ENCODE results near the gene BBC3.

The BBC3 gene

DNA sequence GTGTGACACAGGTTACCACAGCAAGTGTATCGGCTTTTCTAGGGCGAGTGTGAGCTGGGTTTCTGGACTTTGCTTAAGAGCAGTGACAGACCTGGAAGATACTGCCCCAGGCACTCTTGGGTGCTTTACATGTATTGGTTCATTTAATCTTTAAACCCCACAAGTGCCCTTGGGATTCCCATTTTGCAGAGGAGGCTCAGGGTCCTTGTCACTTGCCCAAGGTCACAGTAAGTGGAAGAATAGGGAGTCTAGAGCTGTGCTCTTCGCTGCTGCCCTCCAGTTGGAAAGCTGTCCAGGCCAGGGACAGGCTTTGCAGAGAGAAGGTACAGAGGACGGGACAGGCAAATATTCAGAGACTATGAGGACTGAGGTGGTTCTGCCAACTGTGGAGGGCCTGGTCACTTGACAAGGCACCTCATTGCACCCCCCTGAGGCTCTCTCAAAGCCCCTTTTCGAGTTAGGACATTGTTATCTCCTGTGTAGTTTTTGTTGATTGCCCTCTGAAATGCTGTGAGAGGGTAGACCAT, 42.4 kb downstream of the BBC3 start:
- no peak for DNase-seq (ENCODE audit: low spot score)

DNA sequence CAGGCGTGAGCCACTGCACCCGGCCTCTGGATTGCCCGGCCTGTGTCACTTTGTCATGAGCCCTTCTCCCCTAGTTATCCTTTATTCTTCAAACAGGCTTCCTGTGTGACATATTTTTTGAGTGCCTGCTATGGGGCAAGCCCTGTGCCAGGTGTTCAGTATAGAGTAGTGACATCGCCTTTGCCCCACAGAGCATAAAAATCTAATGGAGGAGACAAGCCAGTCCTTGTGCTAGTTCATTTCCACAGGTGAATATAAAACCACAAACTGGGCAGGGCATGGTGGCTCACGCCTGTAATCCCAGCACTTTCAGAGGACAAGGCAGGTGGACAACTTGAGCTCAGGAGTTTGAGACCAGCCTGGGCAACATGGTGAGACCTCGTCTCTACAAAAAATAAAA, 43.2 kb downstream of the BBC3 start:
- DNase-seq (ENCODE audit: low spot score), result no peak

DNA sequence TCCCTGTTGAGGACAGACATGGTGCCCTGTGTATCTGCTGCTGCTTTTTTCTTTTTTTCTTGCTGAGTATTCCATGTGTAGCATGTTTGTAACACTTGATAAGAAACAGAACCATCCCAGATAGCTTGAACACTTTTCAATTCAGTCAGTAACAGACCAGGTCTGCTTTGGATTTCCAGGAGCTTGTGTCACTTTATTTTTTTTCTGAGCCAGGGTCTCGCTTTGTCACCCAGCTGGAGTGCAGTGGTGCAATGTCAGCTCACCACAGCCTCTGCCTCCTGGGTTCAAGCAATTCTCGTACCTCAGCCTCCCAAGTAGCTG, 43.7 kb downstream of the BBC3 start:
- DNase-seq (ENCODE audit: low spot score), result no peak

DNA sequence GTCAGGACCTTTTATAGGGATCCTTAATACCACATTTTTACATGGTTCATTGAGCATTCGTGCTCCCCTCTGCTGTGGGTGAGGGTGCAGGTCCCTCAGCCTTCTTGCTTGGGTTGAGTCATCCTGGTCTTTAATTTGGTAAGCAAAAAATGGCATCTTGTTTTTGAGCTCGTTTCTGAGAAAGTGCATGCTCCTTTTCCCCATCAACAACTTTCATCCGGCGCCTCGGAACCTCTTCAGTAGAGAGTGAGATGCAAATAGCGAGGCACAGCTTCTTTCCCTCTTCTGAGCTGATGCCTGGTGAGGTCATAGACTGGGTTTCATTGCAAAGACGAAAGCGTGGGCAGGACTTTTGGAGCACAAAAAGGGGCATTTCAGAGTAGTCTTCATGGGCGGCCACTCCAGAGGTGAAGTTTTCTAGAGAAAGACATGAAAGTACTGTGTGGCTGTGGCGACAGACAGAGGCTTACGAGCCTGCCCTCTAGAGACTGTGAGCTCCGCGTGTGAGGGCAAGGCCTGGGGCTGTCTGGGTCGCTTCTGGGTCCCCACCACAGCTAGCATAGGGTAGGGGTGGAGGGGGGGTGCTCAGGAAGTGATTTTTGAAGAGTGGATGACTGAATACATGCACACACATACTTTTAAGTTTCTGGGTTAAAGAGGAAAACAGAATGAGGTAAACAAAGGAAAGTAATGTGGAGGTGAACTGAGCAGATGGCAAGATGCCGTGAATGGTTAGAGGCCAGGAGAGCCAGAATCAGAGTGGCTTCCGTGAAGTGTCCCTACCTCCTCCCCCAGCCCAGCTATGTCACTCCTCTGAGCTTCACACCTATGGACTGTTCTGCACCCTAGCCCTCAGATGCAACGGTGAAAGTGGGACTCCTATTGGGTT, 44.3 kb downstream of the BBC3 start:
- DNase-seq (ENCODE audit: low spot score), result no peak

DNA sequence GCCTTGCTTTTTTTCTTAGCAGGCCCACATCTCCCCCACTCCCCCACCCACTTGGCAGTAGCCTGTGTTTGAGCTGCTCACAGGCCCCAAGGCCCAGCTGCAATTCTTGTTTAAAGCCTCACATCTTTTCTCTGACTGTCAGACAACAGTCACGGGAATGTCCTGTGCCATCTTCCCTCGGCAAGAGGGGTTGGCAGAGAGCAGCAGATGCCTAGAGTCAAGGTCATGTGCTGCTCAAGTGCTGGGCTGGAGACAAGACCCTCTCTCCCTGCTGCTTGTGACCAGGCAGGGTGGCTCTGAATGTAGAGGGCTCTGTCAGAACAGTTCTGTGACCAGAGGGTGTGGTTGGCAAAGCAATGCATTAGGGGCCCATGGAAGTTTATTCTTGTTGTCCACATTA, 47.4 kb downstream of the BBC3 start:
- DNase-seq (ENCODE audit: low spot score), result peak; percentile 33

DNA sequence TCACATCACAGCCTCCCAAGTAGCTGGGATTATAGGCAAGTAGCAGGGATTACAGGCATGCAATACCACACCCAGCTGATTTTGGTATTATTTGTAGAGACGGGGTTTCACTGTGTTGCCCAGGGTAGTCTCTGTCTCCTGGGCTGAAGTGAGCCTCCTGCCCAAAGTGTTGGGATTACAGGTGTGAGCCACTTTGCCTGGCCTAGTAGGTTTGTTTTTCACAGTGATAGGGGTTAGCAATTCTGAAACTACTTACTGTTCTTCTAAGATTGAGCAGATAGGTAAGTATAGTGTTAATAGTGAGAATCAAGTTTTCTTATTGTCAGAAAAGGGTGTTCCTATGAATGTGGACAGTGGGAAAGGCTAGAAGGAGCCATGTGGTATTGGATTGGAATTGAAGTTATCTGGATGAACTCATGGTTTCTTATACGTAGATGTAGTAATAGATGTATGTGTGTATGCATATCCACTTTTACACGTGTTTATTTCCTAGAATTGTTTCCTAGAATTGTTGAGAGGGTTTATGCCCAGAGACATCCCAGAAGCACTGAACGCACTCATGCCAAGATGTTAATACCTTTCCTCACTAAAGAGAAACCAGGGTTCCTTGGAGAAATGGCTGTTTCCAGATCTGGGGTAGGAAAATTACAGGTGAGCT, 51.2 kb downstream of the BBC3 start:
- no peak for DNase-seq (ENCODE audit: low spot score)

DNA sequence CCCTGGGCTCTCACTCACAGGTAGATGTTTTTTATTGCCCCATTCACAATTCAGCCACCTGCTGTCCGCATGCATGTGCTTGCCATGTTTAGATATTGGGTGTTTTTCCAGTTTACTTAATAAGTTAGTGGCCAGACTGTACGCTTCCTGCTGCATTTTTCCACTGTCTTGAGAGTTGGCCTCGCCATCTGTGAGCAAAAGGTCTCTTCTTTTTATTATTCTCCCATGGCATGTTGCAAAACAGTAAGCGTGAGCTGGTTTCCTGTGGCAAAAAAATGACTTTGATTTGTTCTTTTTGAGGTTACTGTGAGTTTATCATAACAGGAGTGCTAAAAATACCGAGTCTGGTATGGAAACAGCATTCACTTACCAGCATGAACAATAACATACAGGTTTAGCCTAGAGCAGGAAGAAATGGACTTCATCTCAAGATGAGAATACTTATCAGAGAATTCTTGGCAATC, 54.3 kb downstream of the BBC3 start:
- DNase-seq (ENCODE audit: low spot score), result no peak

DNA sequence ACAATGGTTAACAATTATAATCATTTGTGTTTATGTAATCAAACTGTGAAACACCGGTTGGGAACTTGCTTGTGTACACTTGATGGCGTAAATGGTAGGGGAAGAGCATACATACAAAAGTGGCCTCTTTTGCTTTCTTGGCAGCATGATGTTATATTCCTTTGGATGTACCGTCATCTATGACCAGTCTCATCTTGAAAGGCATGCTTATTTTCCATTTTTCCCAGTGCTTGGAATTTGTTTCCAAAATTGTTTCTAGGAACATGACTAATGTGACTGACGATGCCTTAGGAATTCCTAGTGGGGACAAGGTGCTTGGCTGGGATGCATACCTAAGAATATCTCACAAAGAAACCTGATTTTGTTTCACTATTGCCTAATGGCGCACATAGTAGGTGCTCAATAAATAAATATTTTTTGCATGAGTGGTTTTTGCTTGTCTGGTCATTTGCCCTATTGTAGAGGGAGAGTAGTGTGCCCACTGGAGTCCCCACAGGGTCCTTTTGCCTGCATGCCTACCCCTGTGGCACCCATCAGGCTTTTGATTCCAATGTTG, 54.9 kb downstream of the BBC3 start:
- DNase-seq (ENCODE audit: low spot score), result no peak

DNA sequence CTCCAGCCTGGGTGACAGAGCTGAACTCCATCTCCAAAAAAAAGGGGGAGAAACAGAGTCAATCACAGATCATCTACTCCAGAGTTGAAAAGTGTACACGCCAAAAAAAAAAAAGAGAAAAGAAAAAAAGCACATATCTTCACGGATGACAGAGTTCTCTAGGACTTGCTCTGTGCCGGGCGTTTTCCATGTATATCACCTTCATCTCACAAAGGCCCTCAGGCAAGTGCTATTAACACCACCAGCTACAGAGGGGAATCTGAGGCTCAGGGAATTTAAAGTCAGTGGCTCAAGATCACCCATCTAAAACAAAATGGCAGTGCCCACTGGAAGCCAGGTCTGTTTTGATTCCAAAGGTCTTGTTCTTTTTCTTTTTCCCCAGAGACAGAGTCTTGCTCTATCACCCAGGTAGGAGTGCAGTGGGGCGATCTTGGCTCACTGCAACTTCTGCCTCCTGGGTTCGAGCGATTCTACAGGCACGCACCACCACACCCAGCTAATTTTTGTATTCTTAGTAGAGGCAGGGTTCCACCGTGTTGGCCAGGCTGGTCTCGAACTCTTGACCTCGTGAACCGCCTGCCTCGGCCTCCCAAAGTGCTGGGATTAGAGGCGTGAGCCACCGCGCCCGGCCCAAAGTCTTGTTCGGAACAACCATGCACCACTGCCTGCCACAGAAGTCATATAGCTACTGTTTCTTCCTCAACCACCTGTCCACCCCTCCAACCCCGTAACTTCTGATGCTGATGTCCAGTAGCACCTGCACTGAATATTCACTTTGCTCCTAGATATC, 58.1 kb downstream of the BBC3 start:
- no peak for DNase-seq (ENCODE audit: low spot score)

Measured in globus pallidus (tissue), 1 donor.